OCI-M2 (cell line): ENCODE results near the gene TMEM33.

Source experiments
- DNase-seq: peaks from one replicate; lab custom pipeline; 2025; ENCODE audit not compliant: unreplicated experiment; lab: John Stamatoyannopoulos, UW

Gene TMEM33

GRCh38 chr4:41994461-41994985 lies 59.3 kb downstream of the TMEM33 start:
- no peak for DNase-seq

- DNase-seq = no peak
Measured at GRCh38 chr4:41998019-41998418, 62.8 kb downstream of the TMEM33 start.

- no peak for DNase-seq
Measured at GRCh38 chr4:41999321-41999720, 64.1 kb downstream of the TMEM33 start.

- no peak for DNase-seq
Measured at GRCh38 chr4:42008011-42008786, 73.0 kb downstream of the TMEM33 start.
